Measurements from ENCODE around the gene ABLIM1. TPM values are rescaled to one million over a fixed set of nuclear protein-coding genes. Genes with fewer than 3 reads are reported as not detected.

Gene ABLIM1
- total and polyA plus RNA-seq, 2 experiments from 2014 or later: 21.9 to 45.1 TPM

GRCh38 chr10:114674346-114674745 lies 16.3 kb upstream of the ABLIM1 start (continued):
- no peak for TF ChIP-seq CTCF (conservative IDR thresholded peaks at IDR 0.05; ENCODE audit: low read depth in 2 of 2)

GRCh38 chr10:114669648-114670047 lies 11.6 kb upstream of the ABLIM1 start:
- Mint-ChIP-seq H3K36me3 (ENCODE audit: low read depth) (no peaks in the 10 kb centered on the region), H3K27me3 (ENCODE audit: insufficient read depth, low read depth, poor library complexity) (peaks cover 3% of the 10 kb centered on the region), H3K4me3 (no peak overlapping the region), H3K27ac (no peak overlapping the region), H3K9me3 (peaks cover 7% of the 10 kb centered on the region; the same call in 2 of the 3 replicates), H3K4me1 (no peaks in the 10 kb centered on the region)
- Histone ChIP-seq H3K9me2 (ENCODE audit: insufficient read depth) (no peaks in the 10 kb centered on the region), H4K20me1 (replicated peaks; ENCODE audit: insufficient read depth) (no peaks in the 10 kb centered on the region), H3K36me3 (ENCODE audit: insufficient read depth) (no peaks in the 10 kb centered on the region), H2AFZ (no peak overlapping the region), H3K27ac (ENCODE audit: low read depth) (no peak overlapping the region), H3K79me2 (replicated peaks; ENCODE audit: insufficient read depth) (no peaks in the 10 kb centered on the region), H3K4me2 (no peak overlapping the region), H3K4me3 (no peak overlapping the region), H3K27me3 (ENCODE audit: insufficient read depth) (no peaks in the 10 kb centered on the region), H3F3A (replicated peaks; ENCODE audit: low read depth) (no peaks in the 10 kb centered on the region), H3K4me1 (ENCODE audit: insufficient read depth) (no peaks in the 10 kb centered on the region)
- no peak for DNase-seq (ENCODE audit: low spot score)
- ATAC-seq: no peak
- TF ChIP-seq ZNF114 (CRISPR knock-in tag; IDR thresholded peaks at IDR 0.05): no peak
- TF ChIP-seq ZNF331 (CRISPR knock-in tag; IDR thresholded peaks at IDR 0.05; ENCODE audit: low read depth): no peak
- TF ChIP-seq EZH2 (IDR thresholded peaks at IDR 0.05; ENCODE audit: low read depth, unreplicated experiment): no peak
- no peak for TF ChIP-seq REST (IDR thresholded peaks at IDR 0.05; ENCODE audit: unreplicated experiment)
- TF ChIP-seq JUNB (IDR thresholded peaks at IDR 0.05; ENCODE audit: unreplicated experiment): no peak
- no peak for TF ChIP-seq CREB1 (CRISPR knock-in tag; IDR thresholded peaks at IDR 0.05; ENCODE audit: low read depth)
- TF ChIP-seq CTCF (conservative IDR thresholded peaks at IDR 0.05; ENCODE audit: low read depth in 2 of 2): no peak
- no peak for TF ChIP-seq POLR2AphosphoS5 (IDR thresholded peaks at IDR 0.05; ENCODE audit: low read depth)
- TF ChIP-seq EZH2phosphoT487 (IDR thresholded peaks at IDR 0.05; ENCODE audit: unreplicated experiment): no peak
- no peak for TF ChIP-seq NANOG (IDR thresholded peaks at IDR 0.05; ENCODE audit: borderline replicate concordance)
- TF ChIP-seq ZNF462 (CRISPR knock-in tag; IDR thresholded peaks at IDR 0.05): no peak
